Myocyte (in vitro differentiated cells): ENCODE results near the gene ATP11A. TPM values are rescaled to one million over a fixed set of nuclear protein-coding genes. Genes with fewer than 3 reads are reported as not detected.
"Not testable (repeated sequence)": the region's sequence is repeated elsewhere in the genome, so short reads cannot be mapped to it uniquely, and the experiment has no call there.

Experiments used
- DNase-seq: peaks from one replicate; pipeline ENCODE4 v3.0.0-alpha.2; 2012; ENCODE audit warnings: low read depth
- total RNA-seq: library from RNA; depleted of rRNA; stranded (reverse); fragments of >200 nt; gene quantifications from 2 replicates; pipeline ENCODE4 v1.2.3, GENCODE V29; 2014

The ATP11A gene
- total RNA-seq, 1 donor from 2014 or later = 8.0 TPM

- no peak for DNase-seq
Measured at GRCh38 chr13:112836940-112837339, 147.1 kb downstream of the ATP11A start.

GRCh38 chr13:112837371-112838037 is 147.7 kb downstream of the ATP11A start:
- peak; percentile 72 for DNase-seq

- DNase-seq = peak; percentile 4
Measured at GRCh38 chr13:112838038-112838841, 148.4 kb downstream of the ATP11A start.

- DNase-seq = no peak
Measured at GRCh38 chr13:112838842-112839117, 148.9 kb downstream of the ATP11A start.

GRCh38 chr13:112839356-112840105 is 149.7 kb downstream of the ATP11A start:
- DNase-seq = no peak

GRCh38 chr13:112840472-112841302 is 150.8 kb downstream of the ATP11A start:
- no peak for DNase-seq

GRCh38 chr13:112841303-112842015 is 151.6 kb downstream of the ATP11A start:
- DNase-seq = not testable (repeated sequence)

GRCh38 chr13:112842343-112842856 is 152.6 kb downstream of the ATP11A start:
- no peak for DNase-seq

GRCh38 chr13:112842931-112843391 is 153.1 kb downstream of the ATP11A start:
- no peak for DNase-seq

GRCh38 chr13:112843392-112844111 is 153.7 kb downstream of the ATP11A start:
- no peak for DNase-seq

GRCh38 chr13:112844411-112844810 is 154.6 kb downstream of the ATP11A start:
- DNase-seq = no peak

GRCh38 chr13:112844879-112845278 is 155.0 kb downstream of the ATP11A start:
- no peak for DNase-seq

- DNase-seq = no peak
Measured at GRCh38 chr13:112845511-112846144, 155.8 kb downstream of the ATP11A start.

GRCh38 chr13:112846411-112847115 is 156.7 kb downstream of the ATP11A start:
- no peak for DNase-seq

- DNase-seq = peak; percentile 93
Measured at GRCh38 chr13:112849500-112849899, 159.7 kb downstream of the ATP11A start.

GRCh38 chr13:112850273-112850672 is 160.4 kb downstream of the ATP11A start:
- DNase-seq = no peak

GRCh38 chr13:112851107-112852038 is 161.5 kb downstream of the ATP11A start:
- no peak for DNase-seq
